Left ventricle myocardium inferior (tissue), 1 donor: ENCODE data around the gene UTP4. TPM values are rescaled to one million over a fixed set of nuclear protein-coding genes. Genes with fewer than 3 reads are reported as not detected.
A peak's percentile ranks its signal among the peaks of the same experiment; 100 is the strongest.

Source experiments
- DNase-seq: peaks from one replicate; pipeline ENCODE4 v3.0.0-alpha.2; 2020
- H3K27ac ChIP-seq: fragments of 200-600 bp; replicated peaks from 2 replicates; pipeline ENCODE4 v1.8.0; 2021
- H3K27me3 ChIP-seq: fragments of 200-600 bp; 2 replicates; pipeline ENCODE4 v1.8.0; 2021; ENCODE audit warnings: low read depth
- H3K36me3 ChIP-seq: fragments of 200-600 bp; 2 replicates; pipeline ENCODE4 v1.8.0; 2021
- H3K4me1 ChIP-seq: fragments of 200-600 bp; 2 replicates; pipeline ENCODE4 v1.8.0; 2021
- H3K4me3 ChIP-seq: fragments of 200-600 bp; 2 replicates; pipeline ENCODE4 v1.8.0; 2021; ENCODE audit warnings: mild to moderate bottlenecking, moderate library complexity
- H3K9me3 ChIP-seq: fragments of 200-600 bp; replicated peaks from 2 replicates; pipeline ENCODE4 v1.8.0; 2021
- CTCF ChIP-seq: fragments of 200-600 bp; IDR thresholded peaks from 2 replicates; pipeline ENCODE4 v1.8.0; 2021; ENCODE audit warnings: antibody characterized with exemption, mild to moderate bottlenecking, borderline replicate concordance
- intact Hi-C: fragments of 100-400 bp; cut with micrococcal nuclease; formaldehyde crosslinking; loops from one replicate; pipeline ENCODE4 v1.11.0; 2022
- total RNA-seq: library from RNA; stranded (reverse); fragmentation: NEBNext Ultra II Directional; extraction: Animal tissue kit (Norgen Biotek cat#: 25700); gene quantifications from one replicate; pipeline ENCODE4 v1.2.1, GENCODE V29; 2021
- donor health status: DM: no; HTN: yes; CAD: no; lungs with severe emphysema.

The UTP4 gene
- total RNA-seq, 1 donor from 2014 or later = 30.4 TPM

GRCh38 chr16:69108064-69108904, 24.2 kb upstream of the UTP4 start:
- no peak for DNase-seq
- H3K27ac ChIP-seq = no peak overlapping the region
- H3K4me1 ChIP-seq = peaks cover 52% of the 10 kb centered on the region
- H3K27me3 ChIP-seq = peaks cover 16% of the 10 kb centered on the region
- H3K9me3 ChIP-seq = no peaks in the 10 kb centered on the region
- H3K36me3 ChIP-seq = peaks cover 7% of the 10 kb centered on the region
- intact Hi-C loops = no loop called here
- TF ChIP-seq CTCF = no peak
- H3K4me3 ChIP-seq = peak overlapping the region; percentile 73

GRCh38 chr16:69108905-69109252, 23.6 kb upstream of the UTP4 start:
- Histone ChIP-seq H3K36me3 (peaks cover 11% of the 10 kb centered on the region), H3K27ac (no peak overlapping the region), H3K4me1 (peaks cover 52% of the 10 kb centered on the region), H3K4me3 (no peak overlapping the region), H3K9me3 (no peaks in the 10 kb centered on the region), H3K27me3 (peaks cover 16% of the 10 kb centered on the region)
- no peak for DNase-seq
- no peak for TF ChIP-seq CTCF
- intact Hi-C loops = no loop called here

GRCh38 chr16:69109486-69110270, 22.8 kb upstream of the UTP4 start:
- peaks cover 52% of the 10 kb centered on the region for H3K4me1 ChIP-seq
- TF ChIP-seq CTCF = no peak
- H3K27me3 ChIP-seq = peaks cover 16% of the 10 kb centered on the region
- no peak for DNase-seq
- H3K27ac ChIP-seq = no peak overlapping the region
- H3K4me3 ChIP-seq = no peak overlapping the region
- peaks cover 19% of the 10 kb centered on the region for H3K36me3 ChIP-seq
- intact Hi-C loops = no loop called here
- no peaks in the 10 kb centered on the region for H3K9me3 ChIP-seq

GRCh38 chr16:69110406-69110805, 22.0 kb upstream of the UTP4 start:
- intact Hi-C loops = no loop called here
- H3K27me3 ChIP-seq = peaks cover 16% of the 10 kb centered on the region
- no peak overlapping the region for H3K4me3 ChIP-seq
- peaks cover 24% of the 10 kb centered on the region for H3K36me3 ChIP-seq
- no peak overlapping the region for H3K27ac ChIP-seq
- no peak for DNase-seq
- H3K4me1 ChIP-seq = peaks cover 48% of the 10 kb centered on the region
- TF ChIP-seq CTCF = no peak
- H3K9me3 ChIP-seq = no peaks in the 10 kb centered on the region

GRCh38 chr16:69111216-69111875, 21.1 kb upstream of the UTP4 start:
- intact Hi-C loops = no loop called here
- Histone ChIP-seq H3K36me3 (peaks cover 24% of the 10 kb centered on the region), H3K4me3 (no peak overlapping the region), H3K27ac (no peak overlapping the region), H3K27me3 (peaks cover 16% of the 10 kb centered on the region), H3K4me1 (peaks cover 51% of the 10 kb centered on the region), H3K9me3 (no peaks in the 10 kb centered on the region)
- no peak for DNase-seq
- no peak for TF ChIP-seq CTCF
